Endodermal cell (in vitro differentiated cells): ENCODE data around the gene NUP50. TPM values are rescaled to one million over a fixed set of nuclear protein-coding genes. Genes with fewer than 3 reads are reported as not detected.

ENCODE experiments used
- DNase-seq: peaks from one replicate; pipeline ENCODE4 v3.0.0-alpha.2; 2017
- H3K27ac ChIP-seq: 2 replicates; pipeline ENCODE4 v1.5.1; 2013; ENCODE audit warnings: mild to moderate bottlenecking, low read depth, low read length, moderate library complexity
- H3K27me3 ChIP-seq: 2 replicates; pipeline ENCODE4 v1.6.1; 2013; ENCODE audit warnings: mild to moderate bottlenecking, low read length, moderate library complexity; ENCODE audit not compliant: insufficient read depth, control insufficient read depth, poor library complexity, severe bottlenecking
- H3K36me3 ChIP-seq: 2 replicates; pipeline ENCODE4 v1.7.0; 2013; ENCODE audit warnings: mild to moderate bottlenecking, low read length, moderate library complexity; ENCODE audit not compliant: control insufficient read depth, insufficient read depth
- H3K4me1 ChIP-seq: one replicate; pipeline ENCODE4 v1.7.0; 2013; ENCODE audit warnings: low read length; ENCODE audit not compliant: control insufficient read depth, insufficient read depth
- H3K4me3 ChIP-seq: 2 replicates; pipeline ENCODE4 v1.5.1; 2013; ENCODE audit warnings: mild to moderate bottlenecking, low read length, moderate library complexity
- H3K9ac ChIP-seq: 2 replicates; pipeline ENCODE4 v1.6.1; 2013; ENCODE audit warnings: mild to moderate bottlenecking, low read length, moderate library complexity; ENCODE audit not compliant: poor library complexity, severe bottlenecking; ENCODE audit errors: extremely low read depth
- H3K9me3 ChIP-seq: 2 replicates; pipeline ENCODE4 v1.6.1; 2013; ENCODE audit warnings: mild to moderate bottlenecking, low read length, moderate library complexity; ENCODE audit not compliant: control insufficient read depth
- H3K27ac Mint-ChIP-seq: 2 replicates; pipeline ENCODE4 v1.8.0; 2020; ENCODE audit warnings: mixed read lengths
- H3K27me3 Mint-ChIP-seq: 2 replicates; pipeline ENCODE4 v1.8.0; 2021; ENCODE audit warnings: mild to moderate bottlenecking, mixed read lengths; ENCODE audit not compliant: insufficient read depth
- H3K36me3 Mint-ChIP-seq: 2 replicates; pipeline ENCODE4 v1.8.0; 2020; ENCODE audit warnings: low read depth, mixed read lengths
- H3K4me1 Mint-ChIP-seq: 2 replicates; pipeline ENCODE4 v1.8.0; 2020; ENCODE audit warnings: mixed read lengths
- H3K4me3 Mint-ChIP-seq: 2 replicates; pipeline ENCODE4 v1.8.0; 2020; ENCODE audit warnings: mild to moderate bottlenecking, moderate library complexity, mixed read lengths
- H3K9me3 Mint-ChIP-seq: 2 replicates; pipeline ENCODE4 v1.8.0; 2020; ENCODE audit warnings: mild to moderate bottlenecking, mixed read lengths
- WGBS, 2 experiments: methylation state at CpG; one replicate each; pipeline versions ENCODE4 v1.1.5 to v1.1.7; 2013; ENCODE audit warnings: missing lambda C conversion rate in 2 of 2, mixed read lengths in 1 of 2; ENCODE audit not compliant: insufficient coverage in 1 of 2, insufficient read length in 1 of 2; 5-methylcytosine and 5-hydroxymethylcytosine counted together
- total RNA-seq, 2 donors: library from RNA; stranded (reverse); fragmentation: NEBNext Ultra II Directional in 1 of 2; extraction: Animal tissue kit (Norgen Biotek cat#: 25700) in 1 of 2; gene quantifications; 2 replicates in 1 of 2; 3 replicates in 1 of 2; pipeline ENCODE4 v1.2.1, GENCODE V29; 2021
- TF ChIP-seq, protein P1 (sequence below): fragments of 200-600 bp; sonication (generic); conservative IDR thresholded peaks from 2 replicates; pipeline ENCODE4 v1.5.0; 2021; ENCODE audit warnings: antibody characterized with exemption, mild to moderate bottlenecking

NUP50 gene
- total RNA-seq, 2 donors from 2014 or later, result 101 to 115 TPM

DNA sequence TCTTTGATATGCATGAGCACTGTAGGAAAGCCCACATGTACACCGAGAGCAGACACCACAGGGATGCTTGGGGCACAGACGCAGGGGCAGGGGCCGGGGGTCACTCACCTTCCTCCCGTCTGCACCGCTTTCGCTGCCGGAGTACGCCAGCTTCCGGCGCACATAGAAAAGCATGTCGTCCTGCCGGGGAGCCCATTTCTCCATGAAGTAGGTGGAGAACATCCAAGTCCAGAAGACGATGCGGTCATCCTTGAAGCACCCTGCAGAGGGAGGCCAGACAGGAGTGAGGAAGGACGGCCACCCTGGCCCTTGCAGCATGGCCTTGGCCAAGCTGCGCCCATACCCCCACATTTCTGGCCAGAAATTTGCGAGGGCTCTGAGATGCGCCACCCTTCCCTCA is 48.1 kb downstream of the NUP50 start:
- no peak for DNase-seq
- peak overlapping the region; percentile 53 for H3K4me3 ChIP-seq
- peaks cover 1% of the 10 kb centered on the region for H3K36me3 Mint-ChIP-seq
- peak overlapping the region; percentile 44 for H3K27ac Mint-ChIP-seq
- no peaks in the 10 kb centered on the region for H3K27me3 Mint-ChIP-seq
- H3K4me1 Mint-ChIP-seq, result peaks cover 14% of the 10 kb centered on the region
- H3K27ac ChIP-seq, result no peak overlapping the region
- no peaks in the 10 kb centered on the region for H3K27me3 ChIP-seq
- TF ChIP-seq, protein P1, sequence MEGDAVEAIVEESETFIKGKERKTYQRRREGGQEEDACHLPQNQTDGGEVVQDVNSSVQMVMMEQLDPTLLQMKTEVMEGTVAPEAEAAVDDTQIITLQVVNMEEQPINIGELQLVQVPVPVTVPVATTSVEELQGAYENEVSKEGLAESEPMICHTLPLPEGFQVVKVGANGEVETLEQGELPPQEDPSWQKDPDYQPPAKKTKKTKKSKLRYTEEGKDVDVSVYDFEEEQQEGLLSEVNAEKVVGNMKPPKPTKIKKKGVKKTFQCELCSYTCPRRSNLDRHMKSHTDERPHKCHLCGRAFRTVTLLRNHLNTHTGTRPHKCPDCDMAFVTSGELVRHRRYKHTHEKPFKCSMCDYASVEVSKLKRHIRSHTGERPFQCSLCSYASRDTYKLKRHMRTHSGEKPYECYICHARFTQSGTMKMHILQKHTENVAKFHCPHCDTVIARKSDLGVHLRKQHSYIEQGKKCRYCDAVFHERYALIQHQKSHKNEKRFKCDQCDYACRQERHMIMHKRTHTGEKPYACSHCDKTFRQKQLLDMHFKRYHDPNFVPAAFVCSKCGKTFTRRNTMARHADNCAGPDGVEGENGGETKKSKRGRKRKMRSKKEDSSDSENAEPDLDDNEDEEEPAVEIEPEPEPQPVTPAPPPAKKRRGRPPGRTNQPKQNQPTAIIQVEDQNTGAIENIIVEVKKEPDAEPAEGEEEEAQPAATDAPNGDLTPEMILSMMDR, result no peak
- H3K9me3 ChIP-seq, result no peaks in the 10 kb centered on the region
- no peak overlapping the region for H3K9ac ChIP-seq
- no peaks in the 10 kb centered on the region for H3K9me3 Mint-ChIP-seq
- peak overlapping the region; percentile 12 for H3K4me3 Mint-ChIP-seq
- H3K4me1 ChIP-seq, result peaks cover 9% of the 10 kb centered on the region
- no peaks in the 10 kb centered on the region for H3K36me3 ChIP-seq
- WGBS, 2 experiments, result 90 to 92% methylated on average over 16 to 18 of the region's 18 CpGs

DNA sequence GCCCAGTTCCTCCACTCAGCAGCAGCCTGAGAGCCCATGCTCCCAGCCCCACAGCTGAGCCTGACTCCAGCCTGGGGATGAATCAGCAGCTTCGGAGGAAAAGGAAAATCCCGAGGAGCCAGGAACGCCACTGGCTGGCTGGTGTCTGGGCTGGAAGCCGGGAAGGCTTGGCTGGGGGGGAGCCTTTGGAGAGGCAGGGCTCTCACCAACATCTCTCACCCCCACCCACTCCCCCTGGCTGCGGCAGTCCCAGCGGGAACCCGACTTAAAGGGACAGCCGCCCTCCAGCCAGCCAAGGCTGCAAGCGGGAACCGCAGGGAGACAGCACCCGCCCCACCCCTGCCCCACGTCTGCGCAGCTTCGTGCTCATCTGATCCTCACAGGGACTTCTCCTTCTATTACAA is 48.6 kb downstream of the NUP50 start:
- Mint-ChIP-seq H3K27ac (peak overlapping the region; percentile 44), H3K27me3 (no peaks in the 10 kb centered on the region), H3K4me1 (peaks cover 14% of the 10 kb centered on the region), H3K9me3 (no peaks in the 10 kb centered on the region), H3K36me3 (peaks cover 1% of the 10 kb centered on the region), H3K4me3 (peak overlapping the region; percentile 12)
- Histone ChIP-seq H3K4me1 (peaks cover 9% of the 10 kb centered on the region), H3K9me3 (no peaks in the 10 kb centered on the region), H3K27ac (no peak overlapping the region), H3K27me3 (no peaks in the 10 kb centered on the region), H3K9ac (no peak overlapping the region), H3K36me3 (no peaks in the 10 kb centered on the region), H3K4me3 (peak overlapping the region; percentile 53)
- 0 to 22% methylated on average over 2 to 12 of the region's 14 CpGs for WGBS, 2 experiments
- DNase-seq, result peak; percentile 87
- TF ChIP-seq, protein P1, result no peak

DNA sequence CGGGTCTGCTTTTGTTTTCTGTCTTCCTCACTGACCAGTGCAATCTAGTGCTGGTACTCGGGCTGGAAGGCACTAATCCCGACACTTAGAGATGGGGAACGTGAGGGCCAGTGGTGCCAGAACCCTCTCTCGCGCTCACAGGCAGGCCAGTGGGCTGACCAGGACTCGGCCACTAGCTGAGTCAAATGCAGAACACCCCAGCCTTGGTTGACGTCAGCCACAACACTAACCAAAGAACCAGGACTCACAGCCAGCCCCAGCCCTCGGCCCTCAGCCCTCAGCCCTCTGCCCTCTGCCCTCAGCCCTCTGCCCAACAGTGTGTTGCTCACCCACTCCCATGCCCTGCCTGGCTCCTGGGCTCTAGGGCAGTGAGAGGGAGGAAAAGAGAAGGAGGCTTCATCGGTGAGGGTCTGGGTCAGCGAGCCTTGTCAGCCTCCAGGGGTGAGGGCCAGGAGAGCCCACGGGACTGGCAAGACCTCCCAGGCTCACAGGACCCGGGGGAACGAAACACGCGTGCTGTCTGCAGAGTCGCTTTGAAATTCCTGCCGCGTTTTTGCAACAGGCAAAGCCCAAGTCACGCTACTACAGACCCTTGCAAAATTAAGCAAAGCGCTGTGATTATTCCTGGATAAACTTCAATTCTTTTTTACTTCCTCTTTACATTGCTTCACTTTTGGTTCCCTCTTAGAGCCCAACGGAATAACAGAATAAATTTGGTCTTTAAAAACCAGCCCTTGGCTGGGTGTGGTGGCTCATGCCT is 49.4 kb downstream of the NUP50 start:
- Mint-ChIP-seq H3K9me3 (no peaks in the 10 kb centered on the region), H3K27me3 (no peaks in the 10 kb centered on the region), H3K27ac (no peak overlapping the region), H3K4me1 (peaks cover 14% of the 10 kb centered on the region), H3K36me3 (no peaks in the 10 kb centered on the region), H3K4me3 (peak overlapping the region; percentile 12)
- peak overlapping the region; percentile 53 for H3K4me3 ChIP-seq
- no peak overlapping the region for H3K27ac ChIP-seq
- peaks cover 9% of the 10 kb centered on the region for H3K4me1 ChIP-seq
- H3K9ac ChIP-seq, result no peak overlapping the region
- no peak for DNase-seq
- TF ChIP-seq, protein P1, result no peak
- WGBS, 2 experiments, result 71 to 77% methylated on average over 17 to 22 of the region's 22 CpGs
- no peaks in the 10 kb centered on the region for H3K9me3 ChIP-seq
- no peaks in the 10 kb centered on the region for H3K36me3 ChIP-seq
- no peaks in the 10 kb centered on the region for H3K27me3 ChIP-seq
